Left lung (tissue), 10 donors: ENCODE results near the gene GPR78. TPM values are rescaled to one million over a fixed set of nuclear protein-coding genes. Genes with fewer than 3 reads are reported as not detected.

Source experiments
- ATAC-seq: fragments of 200-7000 bp; cut with Tn5 transposase; one replicate; pipeline ENCODE4 v1.9.1; 2020; ENCODE audit warnings: moderate library complexity
- DNase-seq, 4 donors: peaks; one replicate each; pipeline ENCODE4 v3.0.0-alpha.2; 2013 to 2020
- H3K27ac ChIP-seq, 2 donors: fragments of 200-600 bp; sonication (generic) in 1 of 2; one replicate each; pipeline versions ENCODE4 v1.5.0 to v1.8.0; 2020 to 2021
- H3K27me3 ChIP-seq, 2 donors: fragments of 200-600 bp; sonication (generic) in 1 of 2; one replicate each; pipeline versions ENCODE4 v1.5.0 to v1.8.0; 2020 to 2021
- H3K36me3 ChIP-seq, 2 donors: fragments of 200-600 bp; sonication (generic) in 1 of 2; one replicate each; pipeline versions ENCODE4 v1.5.0 to v1.8.0; 2020 to 2021
- H3K4me1 ChIP-seq, 2 donors: fragments of 200-600 bp; one replicate each; pipeline ENCODE4 v1.8.0; 2021
- H3K4me3 ChIP-seq, 2 donors: fragments of 200-600 bp; sonication (generic) in 1 of 2; one replicate each; pipeline versions ENCODE4 v1.5.0 to v1.8.0; 2020 to 2021; ENCODE audit warnings: mild to moderate bottlenecking in 1 of 2
- H3K9me3 ChIP-seq, 2 donors: fragments of 200-600 bp; sonication (generic) in 1 of 2; one replicate each; pipeline versions ENCODE4 v1.5.0 to v1.8.0; 2020 to 2021
- CTCF ChIP-seq, 2 donors: fragments of 200-600 bp; sonication (generic) in 1 of 2; IDR thresholded peaks; one replicate each; pipeline versions ENCODE4 v1.5.0 to v1.8.0; 2021; ENCODE audit warnings: antibody characterized with exemption in 2 of 2
- intact Hi-C, 2 donors: fragments of 100-400 bp; cut with DNase I; formaldehyde crosslinking; loops; one replicate each; pipeline versions ENCODE4 v1.11.2 to v1.14.2; 2022
- polyA plus RNA-seq, 6 donors: library from polyadenylated mRNA; unstranded; fragments of 120-200 nt; gene quantifications; one replicate each; pipeline ENCODE4 v1.2.1, GENCODE V29; 2013; ENCODE audit not compliant: insufficient read length in 6 of 6
- total RNA-seq, 2 donors: library from RNA; stranded (reverse); fragmentation: NEBNext Ultra II Directional; extraction: Animal tissue kit (Norgen Biotek cat#: 25700); gene quantifications; one replicate each; pipeline ENCODE4 v1.2.1, GENCODE V29; 2021
- donor health status: DM: no; HTN: yes; CAD: no.
- donor health status: DM: no; HTN: no; CAD: no.

GPR78 gene
- total and polyA plus RNA-seq, 8 donors = 0.07 to 0.67 (median 0.11) TPM

GRCh38 chr4:8564595-8564994 lies 15.6 kb upstream of the GPR78 start:
- TF ChIP-seq CTCF (IDR thresholded peaks at IDR 0.05) = no peak
- H3K9me3 ChIP-seq = no peaks in the 10 kb centered on the region
- intact Hi-C loops = no loop called here
- no peaks in the 10 kb centered on the region for H3K27me3 ChIP-seq
- no peak overlapping the region for H3K4me3 ChIP-seq
- H3K36me3 ChIP-seq = no peaks in the 10 kb centered on the region
- DNase-seq (no peak), ATAC-seq (no peak)
- H3K4me1 ChIP-seq = no peaks in the 10 kb centered on the region
- no peak overlapping the region for H3K27ac ChIP-seq

GRCh38 chr4:8568068-8568668 lies 12.0 kb upstream of the GPR78 start:
- no peak for ATAC-seq
- H3K36me3 ChIP-seq = no peaks in the 10 kb centered on the region
- H3K9me3 ChIP-seq = no peaks in the 10 kb centered on the region
- no peaks in the 10 kb centered on the region for H3K27me3 ChIP-seq
- no peak overlapping the region for H3K4me3 ChIP-seq
- intact Hi-C loops = no loop called here
- no peak for TF ChIP-seq CTCF (IDR thresholded peaks at IDR 0.05)
- no peaks in the 10 kb centered on the region for H3K4me1 ChIP-seq
- DNase-seq = no peak
- no peak overlapping the region for H3K27ac ChIP-seq

GRCh38 chr4:8570201-8570600 lies 10.0 kb upstream of the GPR78 start:
- no peaks in the 10 kb centered on the region for H3K9me3 ChIP-seq
- no peak for TF ChIP-seq CTCF (IDR thresholded peaks at IDR 0.05)
- ATAC-seq = no peak
- no peaks in the 10 kb centered on the region for H3K4me1 ChIP-seq
- no peak overlapping the region for H3K4me3 ChIP-seq
- DNase-seq = no peak
- intact Hi-C loops = no loop called here
- no peaks in the 10 kb centered on the region for H3K36me3 ChIP-seq
- no peaks in the 10 kb centered on the region for H3K27me3 ChIP-seq
- H3K27ac ChIP-seq = no peak overlapping the region

GRCh38 chr4:8571702-8572685 lies 8.2 kb upstream of the GPR78 start:
- TF ChIP-seq CTCF (IDR thresholded peaks at IDR 0.05) = no peak
- H3K36me3 ChIP-seq = no peaks in the 10 kb centered on the region
- no peak overlapping the region for H3K27ac ChIP-seq
- H3K9me3 ChIP-seq = no peaks in the 10 kb centered on the region
- ATAC-seq (no peak), DNase-seq (peak in 1 of 4 donors; percentile 44)
- no peak overlapping the region for H3K4me3 ChIP-seq
- no peaks in the 10 kb centered on the region for H3K4me1 ChIP-seq
- intact Hi-C loops = no loop called here
- H3K27me3 ChIP-seq = no peaks in the 10 kb centered on the region

GRCh38 chr4:8573266-8573665 lies 6.9 kb upstream of the GPR78 start:
- intact Hi-C loops = no loop called here
- H3K4me1 ChIP-seq = no peaks in the 10 kb centered on the region
- no peak overlapping the region for H3K27ac ChIP-seq
- no peak for ATAC-seq
- H3K4me3 ChIP-seq = no peak overlapping the region
- peak in 1 of 4 donors; percentile 55 for DNase-seq
- TF ChIP-seq CTCF (IDR thresholded peaks at IDR 0.05) = no peak
- H3K9me3 ChIP-seq = no peaks in the 10 kb centered on the region
- H3K27me3 ChIP-seq = peaks cover 0 to 7% of the 10 kb centered on the region in 2 donors
- no peaks in the 10 kb centered on the region for H3K36me3 ChIP-seq
